ENCODE measurements around the gene ZNF215. TPM values are rescaled to one million over a fixed set of nuclear protein-coding genes. Genes with fewer than 3 reads are reported as not detected.
"Not testable (repeated sequence)": the region's sequence is repeated elsewhere in the genome, so short reads cannot be mapped to it uniquely, and the experiment has no call there.

The ZNF215 gene
- total and polyA plus RNA-seq, 2 experiments from 2014 or later: 0.86 to 1.6 TPM

DNA sequence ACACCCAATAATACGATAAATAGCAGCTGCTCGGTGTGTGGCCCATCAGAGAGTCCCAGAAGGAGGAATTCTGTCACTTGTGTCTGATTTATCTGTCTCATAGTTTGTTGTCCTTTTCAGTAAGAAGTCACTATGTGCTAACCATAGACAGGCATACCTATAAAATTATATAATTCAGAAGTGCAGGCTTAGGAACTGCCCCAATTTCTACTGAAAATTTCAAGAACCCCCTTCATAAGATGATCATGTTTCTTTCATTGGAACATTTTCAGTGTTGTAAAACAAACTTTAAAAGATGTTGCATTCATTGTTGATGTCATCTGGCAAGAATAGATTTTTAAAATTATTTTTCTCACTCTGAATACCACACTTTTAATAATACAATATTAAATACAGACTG lies 33.8 kb upstream of the ZNF215 start, which contains the start of gene OR2D2:
Gene OR2D2, minus strand, starts transcription at position 101 of the 400 bp plus-strand sequence. Its CDS starts 0 bp downstream, at position 101.
- no peak for DNase-seq (ENCODE audit: low read depth in 1 of 2, low spot score in 1 of 2)
- Histone ChIP-seq H3K9me3 (ENCODE audit: low read depth) (no peaks in the 10 kb centered on the region), H3K4me3 (no peak within 1 kb of the TSS), H3K27me3 (no peaks in the 10 kb centered on the region), H3K27ac (no peak within 1 kb of the TSS), H3K4me1 (ENCODE audit: low read depth) (no peaks in the 10 kb centered on the region), H3K36me3 (no peaks in the 10 kb centered on the region)
- TF ChIP-seq, protein P1, sequence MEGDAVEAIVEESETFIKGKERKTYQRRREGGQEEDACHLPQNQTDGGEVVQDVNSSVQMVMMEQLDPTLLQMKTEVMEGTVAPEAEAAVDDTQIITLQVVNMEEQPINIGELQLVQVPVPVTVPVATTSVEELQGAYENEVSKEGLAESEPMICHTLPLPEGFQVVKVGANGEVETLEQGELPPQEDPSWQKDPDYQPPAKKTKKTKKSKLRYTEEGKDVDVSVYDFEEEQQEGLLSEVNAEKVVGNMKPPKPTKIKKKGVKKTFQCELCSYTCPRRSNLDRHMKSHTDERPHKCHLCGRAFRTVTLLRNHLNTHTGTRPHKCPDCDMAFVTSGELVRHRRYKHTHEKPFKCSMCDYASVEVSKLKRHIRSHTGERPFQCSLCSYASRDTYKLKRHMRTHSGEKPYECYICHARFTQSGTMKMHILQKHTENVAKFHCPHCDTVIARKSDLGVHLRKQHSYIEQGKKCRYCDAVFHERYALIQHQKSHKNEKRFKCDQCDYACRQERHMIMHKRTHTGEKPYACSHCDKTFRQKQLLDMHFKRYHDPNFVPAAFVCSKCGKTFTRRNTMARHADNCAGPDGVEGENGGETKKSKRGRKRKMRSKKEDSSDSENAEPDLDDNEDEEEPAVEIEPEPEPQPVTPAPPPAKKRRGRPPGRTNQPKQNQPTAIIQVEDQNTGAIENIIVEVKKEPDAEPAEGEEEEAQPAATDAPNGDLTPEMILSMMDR (IDR thresholded peaks at IDR 0.05; ENCODE audit: low read depth, low read length): no peak

DNA sequence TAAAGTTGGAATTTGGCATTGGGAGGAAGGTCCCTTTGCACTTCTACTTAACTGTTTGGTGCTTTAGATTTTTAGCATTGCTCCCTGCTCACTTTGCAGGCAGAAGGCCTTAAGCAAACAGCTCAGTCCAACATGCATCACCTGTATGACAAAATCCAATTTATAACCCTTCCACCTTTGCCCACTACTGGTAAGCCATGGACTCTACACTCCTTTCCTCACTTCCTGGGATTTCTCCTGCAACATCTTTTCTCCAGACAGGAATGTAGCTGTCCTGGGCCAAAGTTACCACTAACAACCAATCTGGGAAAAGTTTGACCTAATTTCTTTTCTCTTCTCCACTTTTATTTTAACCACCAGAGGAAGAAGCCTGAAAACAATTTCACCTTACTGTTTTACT lies 32.1 kb upstream of the ZNF215 start:
- Histone ChIP-seq H3K4me3 (no peak overlapping the region), H3K4me1 (ENCODE audit: low read depth) (no peaks in the 10 kb centered on the region), H3K36me3 (no peaks in the 10 kb centered on the region), H3K27me3 (peaks cover 5% of the 10 kb centered on the region), H3K27ac (no peak overlapping the region), H3K9me3 (ENCODE audit: low read depth) (no peaks in the 10 kb centered on the region)
- DNase-seq (ENCODE audit: low read depth in 1 of 2, low spot score in 1 of 2): no peak
- TF ChIP-seq, protein P1 (IDR thresholded peaks at IDR 0.05; ENCODE audit: low read depth, low read length): no peak

DNA sequence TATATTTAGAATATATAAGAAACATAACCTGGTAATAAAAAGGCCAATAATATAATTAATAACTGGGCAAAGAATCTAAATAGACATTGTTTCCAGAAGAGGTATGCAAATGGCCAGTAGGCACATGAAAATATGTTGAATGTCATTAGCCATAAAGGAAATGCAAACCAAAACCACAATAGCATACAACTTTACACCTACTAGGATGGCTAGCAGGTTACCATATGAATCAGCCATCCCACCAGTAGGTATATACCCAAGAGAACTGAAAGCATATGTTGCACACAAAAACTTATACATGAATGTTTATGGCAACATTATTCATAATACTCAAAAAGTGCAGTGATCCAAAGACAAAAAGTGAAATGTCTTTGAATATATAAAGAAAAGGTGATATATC lies 31.2 kb upstream of the ZNF215 start:
- TF ChIP-seq, protein P1 (IDR thresholded peaks at IDR 0.05; ENCODE audit: low read depth, low read length): no peak
- H3K9me3 ChIP-seq (ENCODE audit: low read depth): no peaks in the 10 kb centered on the region
- H3K4me3 ChIP-seq: no peak overlapping the region
- no peak for DNase-seq (ENCODE audit: low read depth in 1 of 2, low spot score in 1 of 2)
- no peaks in the 10 kb centered on the region for H3K36me3 ChIP-seq
- H3K27me3 ChIP-seq: peaks cover 5% of the 10 kb centered on the region
- no peaks in the 10 kb centered on the region for H3K4me1 ChIP-seq (ENCODE audit: low read depth)
- no peak overlapping the region for H3K27ac ChIP-seq

DNA sequence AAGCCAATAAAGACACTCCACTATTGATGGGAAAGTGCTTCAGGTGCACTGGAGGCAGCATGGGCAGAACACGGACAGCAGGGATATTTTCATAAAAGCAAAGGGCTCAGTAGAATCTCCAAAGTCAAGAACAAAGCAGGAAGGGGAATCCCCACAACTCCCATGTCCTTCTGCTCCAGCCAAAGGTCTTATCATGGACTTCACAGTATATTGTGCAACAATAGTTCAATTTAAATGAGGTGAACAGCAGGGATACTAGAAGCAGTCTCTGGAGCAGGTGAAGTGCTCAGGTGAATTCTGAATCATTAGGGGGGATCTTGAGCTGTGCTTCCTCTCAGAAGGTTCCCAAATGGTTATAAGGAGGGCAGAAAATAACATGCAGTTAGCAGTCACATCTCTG lies 27.3 kb upstream of the ZNF215 start:
- no peaks in the 10 kb centered on the region for H3K4me1 ChIP-seq (ENCODE audit: low read depth)
- TF ChIP-seq, protein P1 (IDR thresholded peaks at IDR 0.05; ENCODE audit: low read depth, low read length): no peak
- H3K27me3 ChIP-seq: peaks cover 5% of the 10 kb centered on the region
- DNase-seq (ENCODE audit: low read depth in 1 of 2, low spot score in 1 of 2): no peak
- H3K9me3 ChIP-seq (ENCODE audit: low read depth): no peaks in the 10 kb centered on the region
- no peak overlapping the region for H3K27ac ChIP-seq
- no peaks in the 10 kb centered on the region for H3K36me3 ChIP-seq
- no peak overlapping the region for H3K4me3 ChIP-seq

DNA sequence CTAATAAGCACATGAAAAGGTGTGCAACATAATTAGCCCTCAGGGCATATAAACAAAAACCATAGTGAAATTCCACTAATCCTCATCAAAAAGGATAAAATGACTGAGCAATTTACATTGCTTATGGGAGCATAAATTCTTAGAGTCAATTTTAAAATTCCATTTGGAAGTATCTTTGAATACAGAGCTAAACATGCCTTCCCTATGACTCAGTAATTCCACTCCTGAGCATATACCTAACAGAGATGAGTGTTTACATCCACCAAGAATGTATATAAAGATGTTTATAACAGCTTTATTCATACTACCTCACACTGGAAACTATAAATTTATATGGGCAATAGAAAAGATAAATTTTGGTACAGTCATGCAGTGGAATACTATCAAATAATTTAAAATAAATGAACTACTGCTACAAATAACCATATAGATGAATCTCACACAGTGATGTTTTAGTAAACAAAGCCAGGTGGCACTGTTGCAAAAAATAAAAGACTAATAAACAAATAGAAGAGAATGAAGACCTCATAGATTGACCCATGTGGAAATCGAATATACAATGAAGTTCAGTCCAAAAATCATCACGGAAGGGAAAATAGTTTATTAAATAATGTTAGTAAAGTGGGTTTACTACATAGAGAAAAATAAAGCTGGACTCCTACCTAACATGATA lies 25.8 kb upstream of the ZNF215 start:
- peaks cover 5% of the 10 kb centered on the region for H3K27me3 ChIP-seq
- H3K4me3 ChIP-seq: no peak overlapping the region
- H3K4me1 ChIP-seq (ENCODE audit: low read depth): no peaks in the 10 kb centered on the region
- no peak for DNase-seq (ENCODE audit: low read depth in 1 of 2, low spot score in 1 of 2)
- H3K27ac ChIP-seq: no peak overlapping the region
- H3K9me3 ChIP-seq (ENCODE audit: low read depth): no peaks in the 10 kb centered on the region
- TF ChIP-seq, protein P1 (IDR thresholded peaks at IDR 0.05; ENCODE audit: low read depth, low read length): no peak
- H3K36me3 ChIP-seq: no peaks in the 10 kb centered on the region

DNA sequence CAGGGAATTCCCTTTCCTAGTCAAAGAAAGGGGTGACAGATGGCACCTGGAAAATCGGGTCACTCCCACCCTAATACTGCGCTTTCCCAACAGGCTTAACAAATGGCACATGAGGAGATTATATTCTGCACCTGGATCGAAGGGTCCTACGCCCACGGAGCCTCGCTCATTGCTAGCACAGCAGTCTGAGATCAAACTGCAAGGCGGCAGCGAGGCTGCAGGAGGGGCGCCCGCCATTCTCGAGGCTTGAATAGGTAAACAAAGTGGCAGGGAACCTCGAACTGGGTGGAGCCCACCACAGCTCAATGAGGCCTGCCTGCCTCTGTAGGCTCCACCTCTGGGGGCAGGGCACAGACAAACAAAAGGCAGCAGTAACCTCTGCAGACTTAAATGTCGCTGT lies 21.4 kb upstream of the ZNF215 start:
- not testable (repeated sequence) for H3K4me3 ChIP-seq; H3K4me1 ChIP-seq (ENCODE audit: low read depth); H3K9me3 ChIP-seq (ENCODE audit: low read depth); DNase-seq (ENCODE audit: low read depth in 1 of 2, low spot score in 1 of 2); H3K27me3 ChIP-seq; H3K36me3 ChIP-seq; H3K27ac ChIP-seq

All from cardiac muscle cell (in vitro differentiated cells and primary cell).